ENCODE measurements around the gene PPM1N.

DNA sequence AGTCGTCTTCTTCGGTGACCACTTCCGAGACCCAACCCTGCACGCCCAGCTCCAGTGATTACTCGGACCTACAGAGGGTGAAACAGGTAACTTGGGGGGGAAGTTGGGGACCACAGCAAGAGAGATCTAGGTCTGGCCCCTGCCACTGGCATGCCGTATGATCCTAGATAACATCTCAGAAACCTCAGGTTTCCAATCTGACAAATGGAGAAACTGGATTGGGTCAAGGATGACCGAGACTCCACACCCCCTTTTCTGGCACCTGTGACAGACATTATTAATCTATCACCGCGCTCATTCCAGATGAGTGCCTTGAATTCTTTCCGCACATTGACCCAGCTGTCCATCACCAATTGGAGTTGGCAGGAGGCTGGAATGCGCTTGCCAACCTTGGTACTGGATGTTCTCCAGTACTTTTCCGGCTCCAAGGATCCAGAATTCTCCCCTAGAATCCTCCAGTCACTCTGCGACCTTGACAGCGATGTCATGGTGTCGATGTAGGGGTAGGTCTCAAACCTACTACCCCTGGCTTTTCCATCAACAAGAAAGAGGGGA is 26.4 kb downstream of the PPM1N start:
- TF ChIP-seq, protein P1, sequence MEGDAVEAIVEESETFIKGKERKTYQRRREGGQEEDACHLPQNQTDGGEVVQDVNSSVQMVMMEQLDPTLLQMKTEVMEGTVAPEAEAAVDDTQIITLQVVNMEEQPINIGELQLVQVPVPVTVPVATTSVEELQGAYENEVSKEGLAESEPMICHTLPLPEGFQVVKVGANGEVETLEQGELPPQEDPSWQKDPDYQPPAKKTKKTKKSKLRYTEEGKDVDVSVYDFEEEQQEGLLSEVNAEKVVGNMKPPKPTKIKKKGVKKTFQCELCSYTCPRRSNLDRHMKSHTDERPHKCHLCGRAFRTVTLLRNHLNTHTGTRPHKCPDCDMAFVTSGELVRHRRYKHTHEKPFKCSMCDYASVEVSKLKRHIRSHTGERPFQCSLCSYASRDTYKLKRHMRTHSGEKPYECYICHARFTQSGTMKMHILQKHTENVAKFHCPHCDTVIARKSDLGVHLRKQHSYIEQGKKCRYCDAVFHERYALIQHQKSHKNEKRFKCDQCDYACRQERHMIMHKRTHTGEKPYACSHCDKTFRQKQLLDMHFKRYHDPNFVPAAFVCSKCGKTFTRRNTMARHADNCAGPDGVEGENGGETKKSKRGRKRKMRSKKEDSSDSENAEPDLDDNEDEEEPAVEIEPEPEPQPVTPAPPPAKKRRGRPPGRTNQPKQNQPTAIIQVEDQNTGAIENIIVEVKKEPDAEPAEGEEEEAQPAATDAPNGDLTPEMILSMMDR (conservative IDR thresholded peaks at IDR 0.05 in 1 of 2, IDR thresholded peaks at IDR 0.05 in 1 of 2; ENCODE audit: extremely low read depth in 1 of 2, insufficient read depth in 1 of 2, low read depth in 1 of 2, low read length in 2 of 2) = no peak
- no peak for TF ChIP-seq EZH2 (IDR thresholded peaks at IDR 0.05; ENCODE audit: borderline replicate concordance, low read length)

Measured in mammary epithelial cell (primary cell).